Endothelial cell of umbilical vein (primary cell): ENCODE measurements around the gene CNMD. TPM values are rescaled to one million over a fixed set of nuclear protein-coding genes. Genes with fewer than 3 reads are reported as not detected.

Experiments used
- BruUV-seq: library from RNA; stranded (reverse); fragments of 400-500 nt; replicated peaks from 2 replicates; lab custom pipeline; 2021; lab: Mats Ljungman, UMichigan
- CTCF ChIA-PET: fragments of 300-600, 350-600 bp; sonication (Branson Sonifier 250); formaldehyde crosslinking; loops from one replicate; lab custom pipeline; 2021; ENCODE audit warnings: antibody characterized with exemption, inconsistent platforms; lab: Charles Lee
- POLR2A ChIA-PET: fragments of 300-600, 350-600 bp; sonication (Branson Sonifier 250); formaldehyde crosslinking; loops from one replicate; lab custom pipeline; 2021; ENCODE audit warnings: antibody characterized with exemption, inconsistent platforms; lab: Charles Lee
- DNase-seq: peaks from one replicate; pipeline ENCODE4 v3.0.0-alpha.2; 2011; ENCODE audit warnings: low read depth, low spot score
- FAIRE-seq: peaks from 2 replicates; lab custom pipeline; 2011; peaks lifted over from hg19 to GRCh38; lab: Jason Lieb, UNC
- H2AFZ ChIP-seq: 2 replicates; pipeline ENCODE4 v1.6.0; 2012; ENCODE audit warnings: low read depth, low read length, control low read depth, inconsistent platforms
- H3K27ac ChIP-seq: 2 replicates; pipeline ENCODE4 v1.5.1; 2011; ENCODE audit warnings: low read depth, mild to moderate bottlenecking, control low read depth, low read length, moderate library complexity; ENCODE audit not compliant: insufficient read depth
- H3K27me3 ChIP-seq, 2 experiments: 2 replicates each; pipeline versions ENCODE4 v1.6.0 to v1.6.1; 2011; ENCODE audit warnings: low read length in 2 of 2, mixed read lengths in 1 of 2; ENCODE audit not compliant: control insufficient read depth in 2 of 2, insufficient read depth in 2 of 2
- H3K36me3 ChIP-seq, 2 experiments: 2 replicates in 1 of 2; 3 replicates in 1 of 2; pipeline ENCODE4 v1.5.1; 2011; ENCODE audit warnings: low read length in 2 of 2, mild to moderate bottlenecking in 1 of 2, moderate library complexity in 1 of 2; ENCODE audit not compliant: control insufficient read depth in 2 of 2, insufficient read depth in 2 of 2; ENCODE audit errors: extremely low read depth in 1 of 2
- H3K4me1 ChIP-seq: 3 replicates; pipeline ENCODE4 v1.5.1; 2011; ENCODE audit warnings: mild to moderate bottlenecking, low read length; ENCODE audit not compliant: control insufficient read depth, insufficient read depth; ENCODE audit errors: extremely low read depth
- H3K4me2 ChIP-seq: 2 replicates; pipeline ENCODE4 v1.6.1; 2011; ENCODE audit warnings: low read length, control low read depth, mixed read lengths; ENCODE audit not compliant: insufficient read depth
- H3K4me3 ChIP-seq, 3 experiments: fragments of 200-600 bp in 1 of 3; sonication (generic), shearing (Covaris generic) in 1 of 3; replicated peaks in 1 of 3; 2 replicates each; pipeline ENCODE4 v1.5.1; 2011 to 2016; ENCODE audit warnings: control low read depth in 3 of 3, low read length in 3 of 3, mild to moderate bottlenecking in 2 of 3, inconsistent platforms in 1 of 3, low read depth in 1 of 3, moderate library complexity in 1 of 3; ENCODE audit not compliant: insufficient read depth in 1 of 3
- H3K79me2 ChIP-seq: 2 replicates; pipeline ENCODE4 v1.6.0; 2012; ENCODE audit warnings: low read length, inconsistent platforms; ENCODE audit not compliant: control insufficient read depth, insufficient read depth
- H3K9ac ChIP-seq: replicated peaks from 2 replicates; pipeline ENCODE3; 2011; ENCODE audit warnings: low read length, control low read depth; ENCODE audit not compliant: insufficient read depth; ENCODE audit errors: extremely low read depth
- H3K9me1 ChIP-seq: replicated peaks from 3 replicates; pipeline ENCODE4 v1.6.0; 2011; ENCODE audit warnings: mild to moderate bottlenecking, low read length; ENCODE audit not compliant: control insufficient read depth, insufficient read depth; ENCODE audit errors: extremely low read depth
- H3K9me3 ChIP-seq: replicated peaks from 2 replicates; pipeline ENCODE4 v1.5.1; 2012; ENCODE audit warnings: low read length, inconsistent platforms; ENCODE audit not compliant: control insufficient read depth, insufficient read depth
- H4K20me1 ChIP-seq: replicated peaks from 2 replicates; pipeline ENCODE3; 2011; ENCODE audit warnings: mild to moderate bottlenecking, low read length; ENCODE audit not compliant: control insufficient read depth, insufficient read depth; ENCODE audit errors: extremely low read depth
- EZH2 ChIP-seq: IDR thresholded peaks from 2 replicates; pipeline ENCODE4 v1.6.1; 2012; ENCODE audit warnings: borderline replicate concordance, low read depth, mild to moderate bottlenecking, moderate library complexity, low read length, inconsistent platforms; ENCODE audit not compliant: severe bottlenecking
- FOS ChIP-seq: IDR thresholded peaks from 2 replicates; pipeline ENCODE4 v1.6.1; 2011; ENCODE audit warnings: mild to moderate bottlenecking, low read length, moderate library complexity, borderline replicate concordance; ENCODE audit not compliant: insufficient read depth
- GATA2 ChIP-seq: IDR thresholded peaks from 2 replicates; pipeline ENCODE4 v1.7.0; 2011; ENCODE audit warnings: low read depth, mild to moderate bottlenecking, moderate library complexity, mixed read lengths, low read length; ENCODE audit not compliant: insufficient read length, insufficient read depth
- JUN ChIP-seq: IDR thresholded peaks from 2 replicates; pipeline ENCODE4 v1.6.1; 2011; ENCODE audit warnings: borderline replicate concordance, low read depth; ENCODE audit not compliant: insufficient read length, insufficient read depth
- MYC ChIP-seq: IDR thresholded peaks from one replicate; pipeline ENCODE4 v1.6.1; 2011; ENCODE audit warnings: mild to moderate bottlenecking, low read depth, low read length
- POLR2A ChIP-seq: IDR thresholded peaks from 2 replicates; pipeline ENCODE4 v1.6.1; 2012; ENCODE audit warnings: low read depth, mild to moderate bottlenecking, control low read depth, low read length
- POLR2AphosphoS5 ChIP-seq: IDR thresholded peaks from 2 replicates; pipeline ENCODE4 v1.6.1; 2012; ENCODE audit warnings: low read depth, mild to moderate bottlenecking, control low read depth, low read length, moderate library complexity; ENCODE audit not compliant: insufficient read depth
- dilution Hi-C: fragments of 300-500 bp; cut with MboI; formaldehyde crosslinking; loops from one replicate; pipeline ENCODE4 v1.15.0; 2019; ENCODE audit warnings: low sequenced_read_pairs; ENCODE audit not compliant: extremely low pct_ligation_motif_present
- intact Hi-C: fragments of 100-400 bp; cut with micrococcal nuclease; formaldehyde crosslinking; loops from one replicate; pipeline ENCODE4 v1.10.0; 2022
- polyA plus RNA-seq, 4 experiments: library from polyadenylated mRNA; depleted of rRNA in 3 of 4; stranded (reverse) in 3 of 4; unstranded in 1 of 4; fragments of >200 nt; gene quantifications; 2 replicates each; pipeline versions ENCODE4 v1.2.1 to v1.2.3, GENCODE V29; 2011 to 2012; ENCODE audit warnings: missing spikeins in 1 of 4
- total RNA-seq: library from RNA; stranded (reverse); gene quantifications from 2 replicates; pipeline ENCODE4 v1.2.3, GENCODE V29; 2021
- TF ChIP-seq, protein P1 (sequence below): IDR thresholded peaks from 2 replicates; pipeline ENCODE4 v1.6.1; 2011; ENCODE audit not compliant: insufficient read depth, insufficient read length
- TF ChIP-seq, protein P2 (sequence below), 2 donors: IDR thresholded peaks; 1 replicate in 1 of 2; 2 replicates in 1 of 2; pipeline ENCODE4 v1.5.1; 2011; ENCODE audit warnings: low read length in 2 of 2, mild to moderate bottlenecking in 2 of 2, moderate library complexity in 2 of 2, control low read depth in 1 of 2, inconsistent platforms in 1 of 2, low read depth in 1 of 2; ENCODE audit not compliant: insufficient read depth in 1 of 2; ENCODE audit errors: extremely low read depth in 1 of 2

Gene CNMD
- total and polyA plus RNA-seq, 2 donors (not counting 3 experiments of a cell fraction or from before 2014, with no cell fraction given), result not detected

DNA sequence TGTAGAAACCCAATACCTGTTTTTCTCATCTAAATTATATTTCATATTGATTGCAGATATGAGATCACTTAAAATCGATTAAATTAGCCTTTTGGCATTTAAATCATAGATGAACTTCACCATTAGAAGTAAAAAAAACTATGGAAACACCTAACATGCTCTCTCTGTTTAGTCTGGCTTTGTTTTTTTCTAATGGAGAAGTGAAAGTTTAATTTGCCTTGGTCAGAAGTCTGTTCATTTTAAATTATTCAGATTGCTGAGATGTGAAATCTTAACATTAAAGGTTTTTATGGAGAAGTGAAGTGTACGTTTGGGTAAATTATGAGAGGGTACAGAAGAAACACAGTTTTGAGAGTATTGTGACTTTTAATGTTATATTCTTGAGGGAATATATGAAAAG, 80.3 kb downstream of the CNMD start:
- DNase-seq (no peak), FAIRE-seq (no peak)
- no peak overlapping the region for H3K4me2 ChIP-seq
- H3K9me3 ChIP-seq, result no peaks in the 10 kb centered on the region
- H3K27me3 ChIP-seq, result no peaks in the 10 kb centered on the region
- H3K79me2 ChIP-seq, result peaks cover 44% of the 10 kb centered on the region
- H3K9me1 ChIP-seq, result no peaks in the 10 kb centered on the region
- intact Hi-C loops, result no loop called here
- ChIA-PET POLR2A (no interaction called here), CTCF (no interaction called here)
- H3K9ac ChIP-seq, result no peak overlapping the region
- TF ChIP-seq POLR2A (no peak), EZH2 (no peak), MYC (no peak), GATA2 (no peak), POLR2AphosphoS5 (no peak), JUN (no peak), FOS (no peak)
- TF ChIP-seq, protein P1, sequence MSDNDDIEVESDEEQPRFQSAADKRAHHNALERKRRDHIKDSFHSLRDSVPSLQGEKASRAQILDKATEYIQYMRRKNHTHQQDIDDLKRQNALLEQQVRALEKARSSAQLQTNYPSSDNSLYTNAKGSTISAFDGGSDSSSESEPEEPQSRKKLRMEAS, result no peak
- TF ChIP-seq, protein P2, sequence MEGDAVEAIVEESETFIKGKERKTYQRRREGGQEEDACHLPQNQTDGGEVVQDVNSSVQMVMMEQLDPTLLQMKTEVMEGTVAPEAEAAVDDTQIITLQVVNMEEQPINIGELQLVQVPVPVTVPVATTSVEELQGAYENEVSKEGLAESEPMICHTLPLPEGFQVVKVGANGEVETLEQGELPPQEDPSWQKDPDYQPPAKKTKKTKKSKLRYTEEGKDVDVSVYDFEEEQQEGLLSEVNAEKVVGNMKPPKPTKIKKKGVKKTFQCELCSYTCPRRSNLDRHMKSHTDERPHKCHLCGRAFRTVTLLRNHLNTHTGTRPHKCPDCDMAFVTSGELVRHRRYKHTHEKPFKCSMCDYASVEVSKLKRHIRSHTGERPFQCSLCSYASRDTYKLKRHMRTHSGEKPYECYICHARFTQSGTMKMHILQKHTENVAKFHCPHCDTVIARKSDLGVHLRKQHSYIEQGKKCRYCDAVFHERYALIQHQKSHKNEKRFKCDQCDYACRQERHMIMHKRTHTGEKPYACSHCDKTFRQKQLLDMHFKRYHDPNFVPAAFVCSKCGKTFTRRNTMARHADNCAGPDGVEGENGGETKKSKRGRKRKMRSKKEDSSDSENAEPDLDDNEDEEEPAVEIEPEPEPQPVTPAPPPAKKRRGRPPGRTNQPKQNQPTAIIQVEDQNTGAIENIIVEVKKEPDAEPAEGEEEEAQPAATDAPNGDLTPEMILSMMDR (IDR thresholded peaks at IDR 0.05; ENCODE audit: extremely low read depth in 1 of 2, insufficient read depth in 1 of 2, low read depth in 1 of 2, low read length in 2 of 2), result no peak
- H3K27ac ChIP-seq, result no peak overlapping the region
- H4K20me1 ChIP-seq, result no peaks in the 10 kb centered on the region
- dilution Hi-C loops, result no loop called here
- H3K36me3 ChIP-seq, result peaks cover 5 to 18% of the 10 kb centered on the region in 2 experiments
- no peak overlapping the region for H2AFZ ChIP-seq
- peaks cover 6% of the 10 kb centered on the region for H3K4me1 ChIP-seq
- BruUV-seq, result no TSS peak
- H3K4me3 ChIP-seq, result no peak overlapping the region

Other genes starting within 250 kb of the CNMD start
- gene HNRNPA1L2, start 97.4 kb downstream of the CNMD start, total RNA-seq, result 11.7 and 12.4 TPM in 2 replicates
- gene HNRNPA1L2, start 97.4 kb downstream of the CNMD start, polyA plus RNA-seq, result 3.7 and 5.4 TPM in 2 replicates
- gene SUGT1, start 87.0 kb downstream of the CNMD start, total RNA-seq, result 74.2 and 78.8 TPM in 2 replicates
- gene SUGT1, start 87.0 kb downstream of the CNMD start, polyA plus RNA-seq, result 15.2 and 21.7 TPM in 2 replicates
- not detected in 2 replicates for gene PCDH8, start 108.8 kb upstream of the CNMD start, total RNA-seq
- gene PCDH8, start 108.8 kb upstream of the CNMD start, polyA plus RNA-seq, result not detected in 2 replicates